ENCODE data around the gene INHBE. TPM values are rescaled to one million over a fixed set of nuclear protein-coding genes. Genes with fewer than 3 reads are reported as not detected.
"Not testable (repeated sequence)": the region's sequence is repeated elsewhere in the genome, so short reads cannot be mapped to it uniquely, and the experiment has no call there.

The INHBE gene
- total and polyA plus RNA-seq, 12 donors: 0.01 to 1.2 (median 0.38) TPM; not detected in 5

- H3K27ac ChIP-seq: no peak overlapping the region
- DNase-seq (no peak), ATAC-seq (no peak)
- no peak for TF ChIP-seq CTCF (IDR thresholded peaks at IDR 0.05)
- 92 to 94% methylated on average over 8 of the region's 8 CpGs for WGBS, 2 donors
- H3K9me3 ChIP-seq: no peaks in the 10 kb centered on the region
- H3K27me3 ChIP-seq: no peaks in the 10 kb centered on the region
- peaks cover 0 to 12% (median 0%) of the 10 kb centered on the region in 9 donors for H3K36me3 ChIP-seq
- no peak overlapping the region for H3K4me3 ChIP-seq
- intact Hi-C loops (cut with DNase I): loop anchor here in 2 of 10 donors (5.0 to 10.0 kb wide), 2 partner anchors 72 to 121 kb away; no protein-coding TSS in a partner anchor
- H3K4me1 ChIP-seq: peaks cover 0 to 37% (median 13%) of the 10 kb centered on the region in 9 donors
Measured at GRCh38 chr12:57416039-57416996, 38.8 kb upstream of the INHBE start.

GRCh38 chr12:57418255-57418654, 36.9 kb upstream of the INHBE start:
- ATAC-seq: peak in 6 of 8 donors; percentile 45 to 91 (median 78)
- peak in 1 of 2 donors; percentile 21 for DNase-seq
- no peak for TF ChIP-seq CTCF (IDR thresholded peaks at IDR 0.05)
- Histone ChIP-seq H3K27ac (peak overlapping the region in 8 of 10 donors; percentile 6 to 54 (median 41)), H3K9me3 (no peaks in the 10 kb centered on the region), H3K36me3 (peaks cover 0 to 29% (median 9%) of the 10 kb centered on the region in 9 donors), H3K4me3 (no peak overlapping the region), H3K27me3 (no peaks in the 10 kb centered on the region), H3K4me1 (peaks cover 0 to 37% (median 13%) of the 10 kb centered on the region in 9 donors)
- 65 to 67% methylated on average over 9 of the region's 9 CpGs for WGBS, 2 donors
- intact Hi-C loops (cut with DNase I): loop anchor here in 2 of 10 donors (5.0 to 10.0 kb wide), 2 partner anchors 73 to 119 kb away; no protein-coding TSS in a partner anchor

- DNase-seq (no peak), ATAC-seq (no peak)
- TF ChIP-seq CTCF (IDR thresholded peaks at IDR 0.05): no peak
- Histone ChIP-seq H3K4me1 (peaks cover 0 to 37% (median 13%) of the 10 kb centered on the region in 9 donors), H3K9me3 (no peaks in the 10 kb centered on the region), H3K4me3 (no peak overlapping the region), H3K27ac (no peak overlapping the region), H3K27me3 (no peaks in the 10 kb centered on the region), H3K36me3 (peaks cover 0 to 40% (median 9%) of the 10 kb centered on the region in 9 donors)
- 96 to 97% methylated on average over 2 of the region's 2 CpGs for WGBS, 2 donors
- intact Hi-C loops (cut with DNase I): loop anchor here in 2 of 10 donors (5.0 to 10.0 kb wide), 2 partner anchors 75 to 118 kb away; no protein-coding TSS in a partner anchor
Measured at GRCh38 chr12:57419495-57419894, 35.6 kb upstream of the INHBE start.

GRCh38 chr12:57420482-57420881, 34.6 kb upstream of the INHBE start:
- ATAC-seq: no peak
- DNase-seq: no peak
- Histone ChIP-seq H3K36me3 (peaks cover 0 to 45% (median 9%) of the 10 kb centered on the region in 9 donors), H3K4me1 (peaks cover 0 to 28% (median 11%) of the 10 kb centered on the region in 9 donors), H3K9me3 (no peaks in the 10 kb centered on the region), H3K27ac (no peak overlapping the region), H3K4me3 (no peak overlapping the region), H3K27me3 (no peaks in the 10 kb centered on the region)
- no peak for TF ChIP-seq CTCF (IDR thresholded peaks at IDR 0.05)
- WGBS, 2 donors: 94 to 98% methylated on average over 5 of the region's 5 CpGs
- intact Hi-C loops (cut with DNase I): no loop called here

GRCh38 chr12:57426948-57427347, 28.2 kb upstream of the INHBE start:
- H3K4me3 ChIP-seq; H3K27ac ChIP-seq; ATAC-seq; H3K9me3 ChIP-seq; H3K27me3 ChIP-seq; intact Hi-C loops (cut with DNase I); DNase-seq: not testable (repeated sequence)
- WGBS, 2 donors: 97 to 99% methylated on average over 10 of the region's 10 CpGs
- H3K4me1 ChIP-seq: peaks cover 0 to 24% (median 15%) of the 10 kb centered on the region in 9 donors
- H3K36me3 ChIP-seq: peaks cover 0 to 37% (median 9%) of the 10 kb centered on the region in 9 donors
